Measurements from ENCODE around the gene SLC6A20. TPM values are rescaled to one million over a fixed set of nuclear protein-coding genes. Genes with fewer than 3 reads are reported as not detected.

Gene SLC6A20
- total RNA-seq, 2 donors from 2014 or later = not detected

DNA sequence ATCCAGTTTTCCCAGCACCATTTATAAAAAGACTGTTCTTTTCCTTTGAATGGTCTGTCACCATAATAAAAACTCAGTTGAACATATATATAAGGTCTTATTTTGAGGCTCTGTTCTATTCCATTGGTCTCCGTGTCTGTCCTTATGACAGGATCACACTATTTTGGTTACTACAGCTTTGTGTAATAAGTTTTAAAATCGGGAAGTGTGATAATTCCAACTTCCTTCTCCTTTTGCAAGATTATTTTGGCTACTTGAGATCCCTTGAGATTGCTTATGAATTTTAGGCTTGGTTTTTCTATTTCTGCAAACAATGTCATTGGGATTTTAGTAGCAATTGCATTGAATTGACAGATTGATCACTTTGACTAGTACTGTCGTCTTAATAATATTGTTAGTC, 71.4 kb downstream of the SLC6A20 start:
- peaks cover 42% of the 10 kb centered on the region for H3K36me3 ChIP-seq
- TF ChIP-seq, protein P1, sequence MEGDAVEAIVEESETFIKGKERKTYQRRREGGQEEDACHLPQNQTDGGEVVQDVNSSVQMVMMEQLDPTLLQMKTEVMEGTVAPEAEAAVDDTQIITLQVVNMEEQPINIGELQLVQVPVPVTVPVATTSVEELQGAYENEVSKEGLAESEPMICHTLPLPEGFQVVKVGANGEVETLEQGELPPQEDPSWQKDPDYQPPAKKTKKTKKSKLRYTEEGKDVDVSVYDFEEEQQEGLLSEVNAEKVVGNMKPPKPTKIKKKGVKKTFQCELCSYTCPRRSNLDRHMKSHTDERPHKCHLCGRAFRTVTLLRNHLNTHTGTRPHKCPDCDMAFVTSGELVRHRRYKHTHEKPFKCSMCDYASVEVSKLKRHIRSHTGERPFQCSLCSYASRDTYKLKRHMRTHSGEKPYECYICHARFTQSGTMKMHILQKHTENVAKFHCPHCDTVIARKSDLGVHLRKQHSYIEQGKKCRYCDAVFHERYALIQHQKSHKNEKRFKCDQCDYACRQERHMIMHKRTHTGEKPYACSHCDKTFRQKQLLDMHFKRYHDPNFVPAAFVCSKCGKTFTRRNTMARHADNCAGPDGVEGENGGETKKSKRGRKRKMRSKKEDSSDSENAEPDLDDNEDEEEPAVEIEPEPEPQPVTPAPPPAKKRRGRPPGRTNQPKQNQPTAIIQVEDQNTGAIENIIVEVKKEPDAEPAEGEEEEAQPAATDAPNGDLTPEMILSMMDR (IDR thresholded peaks at IDR 0.05) = no peak
- no peak overlapping the region for H3K4me3 ChIP-seq
- no peaks in the 10 kb centered on the region for H3K9me3 ChIP-seq
- no peak for DNase-seq (ENCODE audit: low spot score)
- no peaks in the 10 kb centered on the region for H3K27me3 ChIP-seq
- H3K4me1 ChIP-seq = no peaks in the 10 kb centered on the region
- H3K27ac ChIP-seq = no peak overlapping the region

- Histone ChIP-seq H3K27ac (no peak overlapping the region), H3K4me1 (peaks cover 0 to 9% of the 10 kb centered on the region in 2 donors), H3K9me3 (no peaks in the 10 kb centered on the region), H3K36me3 (peaks cover 36% of the 10 kb centered on the region), H3K27me3 (no peaks in the 10 kb centered on the region), H3K4me3 (no peak overlapping the region)
- DNase-seq (ENCODE audit: low spot score) = no peak
- TF ChIP-seq, protein P1 (IDR thresholded peaks at IDR 0.05) = no peak
These were observed 76.5 kb downstream of the SLC6A20 start for GRCh38 chr3:45719655-45720487.

DNA sequence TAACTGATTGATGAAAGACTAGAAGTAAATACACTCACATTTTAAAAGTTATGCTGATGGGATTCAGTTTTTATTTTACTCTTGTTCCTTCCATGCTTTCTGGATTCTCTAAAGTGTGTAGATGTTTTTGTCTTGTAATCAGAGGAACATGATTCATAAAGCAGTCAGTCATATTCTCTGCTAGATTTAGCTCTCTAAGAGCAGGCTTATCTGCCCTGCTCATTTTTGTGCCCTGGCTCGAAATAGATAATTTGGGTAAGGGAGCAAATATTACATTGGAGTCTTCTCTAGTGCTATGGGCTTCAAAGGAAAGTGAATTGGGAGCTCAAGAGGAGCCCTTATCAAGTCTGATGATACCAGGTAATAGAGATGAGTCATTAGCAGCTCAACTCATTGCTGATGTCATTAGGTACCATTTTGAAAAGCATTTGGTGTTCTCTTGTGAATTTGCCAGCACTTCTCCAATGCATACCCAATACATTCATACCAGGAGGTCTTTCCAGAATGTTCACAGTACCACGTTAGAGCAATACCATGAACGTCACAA, 79.5 kb downstream of the SLC6A20 start:
- peaks cover 20% of the 10 kb centered on the region for H3K36me3 ChIP-seq
- TF ChIP-seq, protein P1 (IDR thresholded peaks at IDR 0.05) = no peak
- no peak for DNase-seq (ENCODE audit: low spot score)

DNA sequence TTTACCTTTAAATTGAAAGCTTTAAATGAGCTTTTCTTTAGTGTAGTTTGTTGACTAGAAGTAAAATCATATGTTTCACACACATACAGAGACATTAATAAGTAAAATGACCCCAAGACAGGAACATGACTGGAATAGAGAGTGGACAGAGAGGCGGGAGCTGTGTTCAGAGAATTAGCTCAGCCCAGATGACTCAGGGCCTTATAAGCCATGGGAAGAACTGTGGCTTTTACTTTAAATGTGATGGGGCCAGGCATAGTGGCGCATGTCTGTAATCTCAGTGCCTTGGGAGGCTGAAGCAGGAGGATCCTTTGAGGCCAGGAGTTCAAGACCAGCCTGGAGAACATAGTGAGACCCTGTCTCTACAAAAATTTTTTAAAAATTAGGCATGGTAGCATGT, 80.4 kb downstream of the SLC6A20 start:
- Histone ChIP-seq H3K4me1 (peaks cover 0 to 9% of the 10 kb centered on the region in 2 donors), H3K4me3 (no peak overlapping the region), H3K27ac (peak overlapping the region; percentile 23 to 78), H3K9me3 (no peaks in the 10 kb centered on the region), H3K36me3 (peaks cover 25% of the 10 kb centered on the region), H3K27me3 (no peaks in the 10 kb centered on the region)
- DNase-seq (ENCODE audit: low spot score) = no peak
- TF ChIP-seq, protein P1 (IDR thresholded peaks at IDR 0.05) = no peak

More for the DNA sequence above, 79.5 kb downstream of the SLC6A20 start:
- Histone ChIP-seq H3K9me3 (no peaks in the 10 kb centered on the region), H3K4me3 (no peak overlapping the region), H3K4me1 (peaks cover 0 to 9% of the 10 kb centered on the region in 2 donors), H3K27me3 (no peaks in the 10 kb centered on the region), H3K27ac (peak overlapping the region; percentile 23 to 78)

DNA sequence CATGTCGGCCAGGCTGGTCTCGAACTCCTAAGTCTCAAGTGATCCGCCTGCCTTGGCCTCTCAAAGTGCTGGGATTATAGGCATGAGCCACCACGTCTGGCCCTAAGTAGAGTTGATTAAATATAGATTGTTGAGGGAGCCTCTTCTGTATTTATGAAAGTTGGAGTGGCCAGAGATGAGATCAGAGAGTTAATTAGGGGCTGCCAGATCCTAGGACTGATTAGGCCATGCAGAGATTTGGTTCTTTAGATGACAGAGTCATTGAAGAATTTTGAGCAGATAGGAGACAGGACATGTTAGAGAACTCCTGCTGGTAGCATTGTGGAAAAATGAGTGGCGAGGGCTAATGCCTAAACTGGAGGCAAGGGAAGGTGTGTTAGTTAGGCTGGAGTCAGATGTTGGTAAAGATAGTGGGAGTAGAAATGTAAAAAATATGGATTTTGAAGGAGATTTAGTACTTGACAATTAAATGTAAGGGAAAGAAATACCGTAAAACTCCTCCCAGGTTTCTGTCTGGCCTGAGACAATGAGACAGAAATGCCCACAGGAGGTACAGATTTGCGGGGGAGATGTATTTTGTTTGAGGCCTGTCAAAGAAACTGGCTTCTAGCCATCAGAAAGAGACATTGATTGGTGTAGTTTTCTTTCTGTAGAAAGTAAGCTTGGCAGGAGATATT, 83.8 kb downstream of the SLC6A20 start:
- H3K36me3 ChIP-seq = peaks cover 43% of the 10 kb centered on the region
- DNase-seq (ENCODE audit: low spot score) = no peak

More for the DNA sequence above, 83.8 kb downstream of the SLC6A20 start:
- Histone ChIP-seq H3K27me3 (no peaks in the 10 kb centered on the region), H3K4me1 (peaks cover 0 to 9% of the 10 kb centered on the region in 2 donors), H3K4me3 (no peak overlapping the region), H3K9me3 (no peaks in the 10 kb centered on the region), H3K27ac (no peak overlapping the region)
- TF ChIP-seq, protein P1 (IDR thresholded peaks at IDR 0.05) = no peak
